Tibial artery (tissue), 4 donors: ENCODE measurements around the gene LIPC.

Source experiments
- DNase-seq, 2 donors: peaks; one replicate each; pipeline ENCODE4 v3.0.0-alpha.2; 2019
- H3K27ac ChIP-seq, 2 donors: fragments of 200-600 bp; sonication (generic) in 1 of 2; 1 replicate in 1 of 2; 2 replicates in 1 of 2; pipeline ENCODE4 v1.5.1; 2018 to 2019; ENCODE audit warnings: mild to moderate bottlenecking in 1 of 2
- H3K27me3 ChIP-seq, 2 donors: fragments of 200-600 bp; sonication (generic) in 1 of 2; one replicate each; pipeline versions ENCODE4 v1.5.1 to v1.6.0; 2016 to 2019
- H3K36me3 ChIP-seq, 3 donors: fragments of 200-600 bp; sonication (generic) in 2 of 3; one replicate each; pipeline ENCODE4 v1.5.1; 2016 to 2019; ENCODE audit warnings: mild to moderate bottlenecking in 2 of 3
- H3K4me1 ChIP-seq, 4 donors: fragments of 200-600 bp; sonication (generic) in 2 of 4; 1 replicate in 3 of 4; 2 replicates in 1 of 4; pipeline ENCODE4 v1.5.1; 2016 to 2019
- H3K4me3 ChIP-seq, 2 donors: fragments of 200-600 bp; sonication (generic) in 1 of 2; 1 replicate in 1 of 2; 2 replicates in 1 of 2; pipeline ENCODE4 v1.5.1; 2018 to 2019; ENCODE audit warnings: mild to moderate bottlenecking in 2 of 2
- H3K9me3 ChIP-seq, 3 donors: fragments of 200-600 bp; sonication (generic) in 1 of 3; one replicate each; pipeline ENCODE4 v1.5.1; 2016 to 2019
- intact Hi-C: fragments of 100-400 bp; cut with DNase I; formaldehyde crosslinking; loops from one replicate; pipeline ENCODE4 v1.15.0; 2023; ENCODE audit warnings: low total_unique reads
- TF ChIP-seq, protein P1 (sequence below), 2 experiments: fragments of 200-600 bp in 1 of 2; fragments of 450-650 bp in 1 of 2; IDR thresholded peaks; one replicate each; pipeline ENCODE4 v1.5.1; 2017 to 2019; ENCODE audit warnings: antibody characterized with exemption in 2 of 2, mild to moderate bottlenecking in 1 of 2, moderate library complexity in 1 of 2

The LIPC gene

DNA sequence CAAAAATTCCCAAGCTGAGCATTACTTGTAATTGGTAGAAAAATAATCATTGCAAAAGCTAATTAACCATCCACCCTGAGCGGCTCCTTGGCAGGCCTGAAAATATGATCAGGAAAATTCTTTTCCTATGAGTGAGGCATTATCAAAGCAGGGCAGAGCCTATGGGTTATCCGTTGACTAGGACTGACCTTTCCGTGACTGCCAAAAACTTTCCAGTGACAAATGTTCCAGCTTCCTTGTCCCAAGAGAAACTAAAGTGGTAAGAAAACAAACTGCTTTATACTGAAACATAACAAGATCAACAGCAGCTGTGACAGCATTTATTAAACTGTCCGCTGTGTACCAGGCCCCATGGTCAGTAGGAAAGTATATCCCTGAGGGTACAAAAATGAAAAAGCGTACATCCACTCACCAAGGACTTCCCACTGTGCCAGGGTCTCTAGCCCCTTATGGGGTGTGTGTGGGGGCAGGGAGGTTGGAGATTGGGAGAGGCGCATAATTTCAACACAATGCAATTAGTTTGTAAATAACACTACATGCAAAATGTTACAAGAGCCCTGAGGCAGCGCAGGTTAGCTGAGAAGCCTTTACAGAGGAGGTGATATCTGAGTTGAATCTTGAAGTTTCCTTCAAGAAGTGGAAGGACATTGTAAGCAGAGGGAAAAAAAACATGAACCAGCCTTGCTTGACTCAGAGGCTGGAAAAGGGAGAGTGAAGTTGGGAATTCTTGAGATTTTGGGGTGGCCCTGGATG, 8.5 kb downstream of the LIPC start:
- no peaks in the 10 kb centered on the region for H3K27me3 ChIP-seq
- H3K4me1 ChIP-seq = peaks cover 0 to 35% (median 24%) of the 10 kb centered on the region in 4 donors
- no peaks in the 10 kb centered on the region for H3K9me3 ChIP-seq
- peak in 1 of 2 donors; percentile 30 for DNase-seq
- intact Hi-C loops = no loop called here
- no peaks in the 10 kb centered on the region for H3K36me3 ChIP-seq
- peak overlapping the region; percentile 48 to 53 for H3K27ac ChIP-seq
- TF ChIP-seq, protein P1, sequence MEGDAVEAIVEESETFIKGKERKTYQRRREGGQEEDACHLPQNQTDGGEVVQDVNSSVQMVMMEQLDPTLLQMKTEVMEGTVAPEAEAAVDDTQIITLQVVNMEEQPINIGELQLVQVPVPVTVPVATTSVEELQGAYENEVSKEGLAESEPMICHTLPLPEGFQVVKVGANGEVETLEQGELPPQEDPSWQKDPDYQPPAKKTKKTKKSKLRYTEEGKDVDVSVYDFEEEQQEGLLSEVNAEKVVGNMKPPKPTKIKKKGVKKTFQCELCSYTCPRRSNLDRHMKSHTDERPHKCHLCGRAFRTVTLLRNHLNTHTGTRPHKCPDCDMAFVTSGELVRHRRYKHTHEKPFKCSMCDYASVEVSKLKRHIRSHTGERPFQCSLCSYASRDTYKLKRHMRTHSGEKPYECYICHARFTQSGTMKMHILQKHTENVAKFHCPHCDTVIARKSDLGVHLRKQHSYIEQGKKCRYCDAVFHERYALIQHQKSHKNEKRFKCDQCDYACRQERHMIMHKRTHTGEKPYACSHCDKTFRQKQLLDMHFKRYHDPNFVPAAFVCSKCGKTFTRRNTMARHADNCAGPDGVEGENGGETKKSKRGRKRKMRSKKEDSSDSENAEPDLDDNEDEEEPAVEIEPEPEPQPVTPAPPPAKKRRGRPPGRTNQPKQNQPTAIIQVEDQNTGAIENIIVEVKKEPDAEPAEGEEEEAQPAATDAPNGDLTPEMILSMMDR (IDR thresholded peaks at IDR 0.05) = no peak
- H3K4me3 ChIP-seq = no peak overlapping the region

DNA sequence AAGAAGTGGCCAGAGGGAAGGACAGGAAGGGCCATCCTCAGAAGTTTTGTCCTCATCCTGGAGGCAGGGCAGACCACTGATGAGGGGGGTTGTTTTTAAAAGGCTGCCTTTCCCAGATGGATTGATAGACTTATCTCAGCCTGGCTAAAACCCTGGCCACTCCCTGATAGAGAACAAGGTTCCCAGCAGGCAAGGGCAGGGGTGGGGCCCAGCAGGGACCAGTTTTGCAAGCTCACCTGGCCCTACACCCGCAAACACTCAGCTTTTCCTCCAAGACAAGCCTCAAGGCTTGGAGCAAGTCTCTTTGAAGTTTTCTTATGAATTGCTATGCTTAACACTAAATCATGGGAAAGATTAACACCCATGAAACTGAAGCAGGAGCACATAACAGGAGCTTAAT, 9.1 kb downstream of the LIPC start:
- H3K9me3 ChIP-seq = no peaks in the 10 kb centered on the region
- intact Hi-C loops = no loop called here
- no peak for DNase-seq
- H3K4me3 ChIP-seq = no peak overlapping the region
- no peaks in the 10 kb centered on the region for H3K27me3 ChIP-seq
- H3K4me1 ChIP-seq = peaks cover 0 to 35% (median 24%) of the 10 kb centered on the region in 4 donors
- TF ChIP-seq, protein P1 (IDR thresholded peaks at IDR 0.05) = no peak
- H3K27ac ChIP-seq = peak overlapping the region; percentile 48 to 53
- H3K36me3 ChIP-seq = no peaks in the 10 kb centered on the region

GRCh38 chr15:58441376-58442070, 9.7 kb downstream of the LIPC start:
- intact Hi-C loops = no loop called here
- no peaks in the 10 kb centered on the region for H3K9me3 ChIP-seq
- no peak overlapping the region for H3K4me3 ChIP-seq
- H3K36me3 ChIP-seq = no peaks in the 10 kb centered on the region
- TF ChIP-seq, protein P1 (IDR thresholded peaks at IDR 0.05) = no peak
- no peak for DNase-seq
- H3K27me3 ChIP-seq = no peaks in the 10 kb centered on the region
- H3K27ac ChIP-seq = peak overlapping the region in 1 of 2 donors; percentile 48
- H3K4me1 ChIP-seq = peaks cover 0 to 37% (median 25%) of the 10 kb centered on the region in 4 donors

GRCh38 chr15:58442122-58442521, 10.3 kb downstream of the LIPC start:
- no peak overlapping the region for H3K27ac ChIP-seq

DNA sequence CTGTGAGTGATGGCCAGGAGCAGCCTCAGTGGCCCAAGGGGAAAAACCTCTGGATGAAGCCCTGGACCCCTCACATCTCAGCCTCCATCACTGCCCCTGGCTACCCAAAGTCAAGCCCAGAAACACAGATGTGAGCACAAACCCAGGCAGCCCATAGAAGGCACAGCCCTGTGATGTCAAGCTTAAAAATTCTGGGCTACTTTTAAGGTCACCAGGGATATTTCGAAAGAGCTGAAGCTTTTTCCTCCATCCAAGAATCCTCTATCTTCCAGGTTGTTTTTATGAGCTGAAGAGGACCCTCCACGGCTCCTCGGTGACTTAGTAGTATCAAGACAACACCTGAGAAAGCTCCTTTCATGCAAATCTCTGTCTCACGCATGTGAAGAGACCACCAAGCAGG, 11.5 kb downstream of the LIPC start:
- no peaks in the 10 kb centered on the region for H3K27me3 ChIP-seq
- peaks cover 0 to 54% (median 36%) of the 10 kb centered on the region in 4 donors for H3K4me1 ChIP-seq
- intact Hi-C loops = no loop called here
- H3K36me3 ChIP-seq = no peaks in the 10 kb centered on the region
- DNase-seq = no peak
- H3K4me3 ChIP-seq = no peak overlapping the region
- no peaks in the 10 kb centered on the region for H3K9me3 ChIP-seq
- TF ChIP-seq, protein P1 (IDR thresholded peaks at IDR 0.05) = no peak
- H3K27ac ChIP-seq = no peak overlapping the region

More at GRCh38 chr15:58442122-58442521, 10.3 kb downstream of the LIPC start:
- TF ChIP-seq, protein P1 (IDR thresholded peaks at IDR 0.05) = no peak
- Histone ChIP-seq H3K4me1 (peaks cover 0 to 43% (median 27%) of the 10 kb centered on the region in 4 donors), H3K9me3 (no peaks in the 10 kb centered on the region), H3K4me3 (no peak overlapping the region), H3K36me3 (no peaks in the 10 kb centered on the region), H3K27me3 (no peaks in the 10 kb centered on the region)
- no peak for DNase-seq
- intact Hi-C loops = no loop called here
